SK-N-SH (cell line): ENCODE results near the gene SCAND1. TPM values are rescaled to one million over a fixed set of nuclear protein-coding genes. Genes with fewer than 3 reads are reported as not detected.

Experiments used
- CTCF ChIA-PET: fragments of 300-600, 350-600 bp; formaldehyde crosslinking; extraction: SDS; loops from one replicate; lab custom pipeline; 2021; lab: Yijun Ruan, JAX
- POLR2A ChIA-PET: fragments of 350-600 bp; sonication (Branson Sonifier 250); formaldehyde crosslinking; extraction: SDS; loops from one replicate; lab custom pipeline; 2020; ENCODE audit warnings: antibody characterized with exemption, inconsistent platforms; lab: Yijun Ruan, JAX
- DNase-seq: peaks from one replicate; pipeline ENCODE4 v3.0.0; 2012
- H2AFZ ChIP-seq: fragments of 200-600 bp; sonication (generic); 2 replicates; pipeline ENCODE4 v1.8.1; 2016; ENCODE audit warnings: antibody characterized with exemption, mild to moderate bottlenecking, low read depth
- H3F3A ChIP-seq: fragments of 200-600 bp; sonication (generic); replicated peaks from 2 replicates; pipeline ENCODE3; 2016; ENCODE audit warnings: antibody characterized with exemption, mild to moderate bottlenecking; ENCODE audit not compliant: insufficient read depth
- H3K27ac ChIP-seq, 2 experiments: fragments of 200-500 bp in 1 of 2; fragments of 200-600 bp in 1 of 2; sonication (Bioruptor generic) in 1 of 2; sonication (generic), shearing (Covaris generic) in 1 of 2; 2 replicates each; pipeline versions ENCODE4 v1.5.1 to v1.6.1; 2014 to 2016; ENCODE audit warnings: low read depth in 2 of 2, inconsistent platforms in 1 of 2, low read length in 1 of 2, mild to moderate bottlenecking in 1 of 2, mixed read lengths in 1 of 2
- H3K27me3 ChIP-seq: fragments of 200-600 bp; sonication (generic), shearing (Covaris generic); 2 replicates; pipeline ENCODE4 v1.6.1; 2016; ENCODE audit warnings: mixed run types; ENCODE audit not compliant: insufficient read depth
- H3K36me3 ChIP-seq, 2 experiments: fragments of 200-500 bp in 1 of 2; fragments of 200-600 bp in 1 of 2; sonication (Bioruptor generic) in 1 of 2; sonication (generic) in 1 of 2; replicated peaks in 1 of 2; 2 replicates each; pipeline versions ENCODE3 to v1.5.1; 2014 to 2016; ENCODE audit warnings: low read length in 1 of 2, mild to moderate bottlenecking in 1 of 2; ENCODE audit not compliant: insufficient read depth in 2 of 2, control insufficient read depth in 1 of 2
- H3K4me1 ChIP-seq, 2 experiments: fragments of 200-500 bp in 1 of 2; fragments of 200-600 bp in 1 of 2; sonication (Bioruptor generic) in 1 of 2; sonication (generic), shearing (Covaris generic) in 1 of 2; 2 replicates each; pipeline versions ENCODE4 v1.5.1 to v1.6.1; 2014 to 2016; ENCODE audit warnings: low read depth in 1 of 2, low read length in 1 of 2, mixed run types in 1 of 2; ENCODE audit not compliant: insufficient read depth in 2 of 2, control insufficient read depth in 1 of 2
- H3K4me2 ChIP-seq: fragments of 200-600 bp; sonication (generic), shearing (Covaris generic); 2 replicates; pipeline ENCODE4 v1.6.1; 2017; ENCODE audit warnings: mixed run types
- H3K4me3 ChIP-seq, 2 experiments: fragments of 200-500 bp in 1 of 2; fragments of 200-600 bp in 1 of 2; sonication (Bioruptor generic) in 1 of 2; sonication (generic), shearing (Covaris generic) in 1 of 2; 2 replicates each; pipeline versions ENCODE4 v1.5.1 to v1.8.1; 2014 to 2016; ENCODE audit warnings: low read depth in 2 of 2, inconsistent platforms in 1 of 2, low read length in 1 of 2, mild to moderate bottlenecking in 1 of 2, mixed read lengths in 1 of 2, moderate library complexity in 1 of 2
- H3K79me2 ChIP-seq: fragments of 200-600 bp; sonication (generic); 2 replicates; pipeline ENCODE4 v1.8.1; 2017; ENCODE audit warnings: mild to moderate bottlenecking; ENCODE audit not compliant: insufficient read depth
- H3K9ac ChIP-seq: fragments of 200-600 bp; sonication (generic); 2 replicates; pipeline ENCODE4 v1.6.1; 2017; ENCODE audit warnings: mixed run types
- H3K9me2 ChIP-seq: fragments of 200-600 bp; sonication (generic); 2 replicates; pipeline ENCODE4 v1.6.1; 2017; ENCODE audit warnings: mixed run types
- H3K9me3 ChIP-seq: fragments of 200-600 bp; sonication (generic); 2 replicates; pipeline ENCODE4 v1.6.1; 2017; ENCODE audit warnings: mixed run types, mild to moderate bottlenecking, moderate library complexity
- H4K20me1 ChIP-seq: fragments of 200-600 bp; sonication (generic); 2 replicates; pipeline ENCODE4 v1.6.1; 2017; ENCODE audit warnings: mild to moderate bottlenecking, mixed run types; ENCODE audit not compliant: insufficient read depth
- CHD2 ChIP-seq: fragments of 150-350 bp; IDR thresholded peaks from 2 replicates; pipeline ENCODE4 v1.6.1; 2018; ENCODE audit warnings: low read length; ENCODE audit not compliant: partially characterized antibody
- CTCF ChIP-seq: fragments of 200-600 bp; sonication (generic); IDR thresholded peaks from 2 replicates; pipeline ENCODE4 v1.6.1; 2017; ENCODE audit warnings: antibody characterized with exemption, mild to moderate bottlenecking, moderate library complexity
- EP300 ChIP-seq, 2 experiments: IDR thresholded peaks; 2 replicates each; pipeline versions ENCODE4 v1.4.0 to v1.6.1; 2012; ENCODE audit warnings: borderline replicate concordance in 1 of 2, low read depth in 1 of 2, low read length in 1 of 2
- GATA2 ChIP-seq: sonication (generic); formaldehyde crosslinking; IDR thresholded peaks from 2 replicates; pipeline ENCODE4 v1.5.0; 2020; ENCODE audit warnings: mild to moderate bottlenecking, missing genetic modification reagents
- MEF2A ChIP-seq: IDR thresholded peaks from 2 replicates; pipeline ENCODE4 v1.4.0; 2012; ENCODE audit warnings: low read depth, borderline replicate concordance
- MXI1 ChIP-seq: IDR thresholded peaks from 2 replicates; pipeline ENCODE4 v1.6.1; 2012; ENCODE audit warnings: mild to moderate bottlenecking, low read depth, low read length, improper control_type of control experiment
- NFIC ChIP-seq: IDR thresholded peaks from 2 replicates; pipeline ENCODE4 v1.4.0; 2012; ENCODE audit warnings: borderline replicate concordance
- NRF1 ChIP-seq: IDR thresholded peaks from 2 replicates; pipeline ENCODE4 v1.6.1; 2012; ENCODE audit warnings: low read depth, mild to moderate bottlenecking, low read length
- PBX3 ChIP-seq: IDR thresholded peaks from 2 replicates; pipeline ENCODE4; 2012
- RAD21 ChIP-seq: IDR thresholded peaks from 2 replicates; pipeline ENCODE4 v1.6.1; 2012; ENCODE audit warnings: mild to moderate bottlenecking, low read length
- RCOR1 ChIP-seq: fragments of 150-350 bp; IDR thresholded peaks from 2 replicates; pipeline ENCODE4 v1.6.1; 2017; ENCODE audit warnings: antibody characterized with exemption, low read length
- REST ChIP-seq: IDR thresholded peaks from 2 replicates; pipeline ENCODE4 v1.6.1; 2012; ENCODE audit warnings: mild to moderate bottlenecking, low read depth, low read length, moderate library complexity
- RFX5 ChIP-seq: IDR thresholded peaks from 2 replicates; pipeline ENCODE4 v1.6.1; 2012; ENCODE audit warnings: mild to moderate bottlenecking, improper control_type of control experiment, low read length
- SMC3 ChIP-seq: IDR thresholded peaks from 2 replicates; pipeline ENCODE4 v1.6.1; 2012; ENCODE audit warnings: low read depth, low read length, improper control_type of control experiment
- TAF1 ChIP-seq: IDR thresholded peaks from 2 replicates; pipeline ENCODE4 v1.6.1; 2012; ENCODE audit warnings: low read depth, mild to moderate bottlenecking, low read length, moderate library complexity, borderline replicate concordance
- TEAD4 ChIP-seq: IDR thresholded peaks from 2 replicates; pipeline ENCODE4 v1.4.0; 2012; ENCODE audit warnings: mild to moderate bottlenecking, borderline replicate concordance; ENCODE audit not compliant: insufficient read depth
- ZBTB33 ChIP-seq: IDR thresholded peaks from 2 replicates; pipeline ENCODE4 v1.4.0; 2012; ENCODE audit warnings: low read depth, borderline replicate concordance
- WGBS: methylation state at CpG from one replicate; pipeline ENCODE4 v1.1.6; 2017; ENCODE audit warnings: low lambda C conversion rate; 5-methylcytosine and 5-hydroxymethylcytosine counted together
- polyA plus RNA-seq, 3 experiments: library from polyadenylated mRNA; depleted of rRNA; stranded (reverse); fragments of >200 nt; gene quantifications; 2 replicates each; pipeline ENCODE4 v1.2.3, GENCODE V29; 2012

SCAND1 gene
- polyA plus RNA-seq, 1 of the 3 experiments (the other 2 are of a cell fraction), result 44.1 TPM

- ChIA-PET POLR2A (interaction anchor here (1.0 kb wide), 2 partner anchors 70 to 144 kb away, joined by 3 to 8 read pairs; no protein-coding TSS in a partner anchor), CTCF (interaction anchor here (0.6 to 15.0 kb wide), 31 partner anchors 8 to 208 kb away, joined by 3 to 560 read pairs (median 4); partner anchors contain the start of gene SCAND1)
- 14% methylated on average over 5 of the region's 6 CpGs for WGBS
- H3F3A ChIP-seq, result peaks cover 10% of the 10 kb centered on the region
- no peaks in the 10 kb centered on the region for H3K4me1 ChIP-seq
- no peaks in the 10 kb centered on the region for H3K27me3 ChIP-seq
- H3K27ac ChIP-seq, result no peak overlapping the region
- no peaks in the 10 kb centered on the region for H3K79me2 ChIP-seq
- H3K9ac ChIP-seq, result no peak overlapping the region
- H3K4me3 ChIP-seq, result peak overlapping the region in 1 of 2 experiments; percentile 34; a peak in 1 of 4 replicates
- TF ChIP-seq RAD21 (peak; percentile 91), RCOR1 (0 out of 2 replicates have a peak, but pooled peaks have one; percentile 46), MXI1 (peak; percentile 39; the same call in 1 of the 2 replicates), NFIC (no peak), CTCF (peak; percentile 98), CHD2 (peak; percentile 30), SMC3 (peak; percentile 99), ZBTB33 (no peak), RFX5 (no peak)
- H3K9me3 ChIP-seq, result peaks cover 3% of the 10 kb centered on the region; the same call in 1 of the 2 replicates
- DNase-seq, result peak; percentile 79
- peak overlapping the region; percentile 65; the same call in 1 of the 2 replicates for H2AFZ ChIP-seq
- no peaks in the 10 kb centered on the region for H3K9me2 ChIP-seq
- H4K20me1 ChIP-seq, result no peaks in the 10 kb centered on the region
- H3K36me3 ChIP-seq, result no peaks in the 10 kb centered on the region
- H3K4me2 ChIP-seq, result no peak overlapping the region
Measured at GRCh38 chr20:35994994-35995453, 40.7 kb upstream of the SCAND1 start.

- WGBS, result 1% methylated on average over 6 of the region's 6 CpGs
- H3K27me3 ChIP-seq, result no peaks in the 10 kb centered on the region
- 0 out of 2 replicates have a peak overlapping the region, but pooled peaks have one; percentile 26 for H2AFZ ChIP-seq
- no peaks in the 10 kb centered on the region for H3K79me2 ChIP-seq
- no peak overlapping the region for H3K4me2 ChIP-seq
- H3K4me3 ChIP-seq, result no peak overlapping the region
- no peak overlapping the region for H3K9ac ChIP-seq
- H3K27ac ChIP-seq, result no peak overlapping the region
- DNase-seq, result peak; percentile 81
- no peaks in the 10 kb centered on the region for H3K36me3 ChIP-seq
- H3K9me3 ChIP-seq, result no peaks in the 10 kb centered on the region
- no peaks in the 10 kb centered on the region for H3K4me1 ChIP-seq
- POLR2A ChIA-PET, result interaction anchor here (1.0 to 1.7 kb wide), 2 partner anchors 38 to 146 kb away, joined by 7 to 8 read pairs; partner anchors contain the start of gene SCAND1
- CTCF ChIA-PET, result interaction anchor here (0.6 to 15.0 kb wide), 54 partner anchors 10 to 756 kb away, joined by 3 to 560 read pairs (median 6); partner anchors contain the start of genes CNBD2 and SCAND1
- H3K9me2 ChIP-seq, result no peaks in the 10 kb centered on the region
- peaks cover 12% of the 10 kb centered on the region for H3F3A ChIP-seq
- no peaks in the 10 kb centered on the region for H4K20me1 ChIP-seq
- no peak for TF ChIP-seq RFX5
- TF ChIP-seq GATA2 (CRISPR knock-in tag), result no peak
- TF ChIP-seq PBX3, result no peak
- TF ChIP-seq TAF1, result no peak
- TF ChIP-seq EP300 (IDR thresholded peaks at IDR 0.05; ENCODE audit: borderline replicate concordance in 1 of 2, low read depth in 1 of 2, low read length in 1 of 2), result no peak
- TF ChIP-seq MEF2A, result no peak
- TF ChIP-seq TEAD4, result no peak
- no peak for TF ChIP-seq RCOR1
- no peak for TF ChIP-seq REST
- no peak for TF ChIP-seq NRF1
Measured at GRCh38 chr20:35992713-35993335, 38.5 kb upstream of the SCAND1 start.
